ENCODE results near the gene CHD5. TPM values are rescaled to one million over a fixed set of nuclear protein-coding genes. Genes with fewer than 3 reads are reported as not detected.

CHD5 gene
- total and polyA plus RNA-seq, 2 of the 13 experiments (the other 11 are each of a cell fraction or from before 2014, with no cell fraction given): 0.02 to 0.21 TPM

DNA sequence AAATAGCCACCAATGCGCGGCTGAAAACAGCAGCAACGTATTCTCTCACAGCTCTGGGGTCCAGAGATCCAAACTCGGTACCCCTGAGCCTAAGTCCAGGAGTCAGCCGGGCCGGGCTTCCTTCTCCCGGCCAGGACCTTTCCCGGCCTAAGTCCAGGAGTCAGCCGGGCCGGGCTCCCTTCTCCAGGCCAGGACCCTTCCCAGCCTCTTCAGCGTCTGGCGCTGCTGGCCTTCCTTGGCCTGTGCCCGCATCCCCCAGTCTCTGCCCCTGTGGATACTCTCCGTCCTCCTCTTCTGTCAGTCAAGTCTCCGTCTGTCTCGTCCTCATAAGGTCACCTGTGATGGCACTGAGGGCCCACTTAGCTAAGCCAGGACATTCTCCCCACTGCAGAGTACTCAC is 102.2 kb downstream of the CHD5 start (continued):
- TF ChIP-seq, protein P1, sequence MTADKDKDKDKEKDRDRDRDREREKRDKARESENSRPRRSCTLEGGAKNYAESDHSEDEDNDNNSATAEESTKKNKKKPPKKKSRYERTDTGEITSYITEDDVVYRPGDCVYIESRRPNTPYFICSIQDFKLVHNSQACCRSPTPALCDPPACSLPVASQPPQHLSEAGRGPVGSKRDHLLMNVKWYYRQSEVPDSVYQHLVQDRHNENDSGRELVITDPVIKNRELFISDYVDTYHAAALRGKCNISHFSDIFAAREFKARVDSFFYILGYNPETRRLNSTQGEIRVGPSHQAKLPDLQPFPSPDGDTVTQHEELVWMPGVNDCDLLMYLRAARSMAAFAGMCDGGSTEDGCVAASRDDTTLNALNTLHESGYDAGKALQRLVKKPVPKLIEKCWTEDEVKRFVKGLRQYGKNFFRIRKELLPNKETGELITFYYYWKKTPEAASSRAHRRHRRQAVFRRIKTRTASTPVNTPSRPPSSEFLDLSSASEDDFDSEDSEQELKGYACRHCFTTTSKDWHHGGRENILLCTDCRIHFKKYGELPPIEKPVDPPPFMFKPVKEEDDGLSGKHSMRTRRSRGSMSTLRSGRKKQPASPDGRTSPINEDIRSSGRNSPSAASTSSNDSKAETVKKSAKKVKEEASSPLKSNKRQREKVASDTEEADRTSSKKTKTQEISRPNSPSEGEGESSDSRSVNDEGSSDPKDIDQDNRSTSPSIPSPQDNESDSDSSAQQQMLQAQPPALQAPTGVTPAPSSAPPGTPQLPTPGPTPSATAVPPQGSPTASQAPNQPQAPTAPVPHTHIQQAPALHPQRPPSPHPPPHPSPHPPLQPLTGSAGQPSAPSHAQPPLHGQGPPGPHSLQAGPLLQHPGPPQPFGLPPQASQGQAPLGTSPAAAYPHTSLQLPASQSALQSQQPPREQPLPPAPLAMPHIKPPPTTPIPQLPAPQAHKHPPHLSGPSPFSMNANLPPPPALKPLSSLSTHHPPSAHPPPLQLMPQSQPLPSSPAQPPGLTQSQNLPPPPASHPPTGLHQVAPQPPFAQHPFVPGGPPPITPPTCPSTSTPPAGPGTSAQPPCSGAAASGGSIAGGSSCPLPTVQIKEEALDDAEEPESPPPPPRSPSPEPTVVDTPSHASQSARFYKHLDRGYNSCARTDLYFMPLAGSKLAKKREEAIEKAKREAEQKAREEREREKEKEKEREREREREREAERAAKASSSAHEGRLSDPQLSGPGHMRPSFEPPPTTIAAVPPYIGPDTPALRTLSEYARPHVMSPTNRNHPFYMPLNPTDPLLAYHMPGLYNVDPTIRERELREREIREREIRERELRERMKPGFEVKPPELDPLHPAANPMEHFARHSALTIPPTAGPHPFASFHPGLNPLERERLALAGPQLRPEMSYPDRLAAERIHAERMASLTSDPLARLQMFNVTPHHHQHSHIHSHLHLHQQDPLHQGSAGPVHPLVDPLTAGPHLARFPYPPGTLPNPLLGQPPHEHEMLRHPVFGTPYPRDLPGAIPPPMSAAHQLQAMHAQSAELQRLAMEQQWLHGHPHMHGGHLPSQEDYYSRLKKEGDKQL (CRISPR knock-in tag; IDR thresholded peaks at IDR 0.05; ENCODE audit: low read depth): no peak
- no peak for TF ChIP-seq TP53 (CRISPR knock-in tag; conservative IDR thresholded peaks at IDR 0.05)
- TF ChIP-seq ZNF557 (CRISPR knock-in tag; IDR thresholded peaks at IDR 0.05): no peak
- TF ChIP-seq MED8 (CRISPR knock-in tag; IDR thresholded peaks at IDR 0.05; ENCODE audit: insufficient replicate concordance): no peak
- TF ChIP-seq EHMT2 (IDR thresholded peaks at IDR 0.05; ENCODE audit: borderline replicate concordance, low read depth, low read length): no peak
- no peak for TF ChIP-seq SETDB1 (CRISPR knock-in tag; IDR thresholded peaks at IDR 0.05; ENCODE audit: borderline replicate concordance)
- no peak for TF ChIP-seq ZNF382 (CRISPR knock-in tag; IDR thresholded peaks at IDR 0.05; ENCODE audit: borderline replicate concordance)
- TF ChIP-seq BRCA1 (CRISPR knock-in tag; IDR thresholded peaks at IDR 0.05): no peak
- no peak for TF ChIP-seq SP4 (CRISPR knock-in tag; IDR thresholded peaks at IDR 0.05)
- TF ChIP-seq AGO2 (optimal IDR thresholded peaks at IDR 0.05; ENCODE audit: low read depth, low read length): no peak

Measured in HepG2 (cell line).